ENCODE data around the gene POU2AF3. TPM values are rescaled to one million over a fixed set of nuclear protein-coding genes. Genes with fewer than 3 reads are reported as not detected.

POU2AF3 gene
- total RNA-seq, 1 donor from 2014 or later = not detected

GRCh38 chr11:111327908-111328624 lies 29.7 kb downstream of the POU2AF3 start:
- no peak for DNase-seq (ENCODE audit: low read depth, low spot score)

GRCh38 chr11:111329306-111330204 lies 31.2 kb downstream of the POU2AF3 start:
- DNase-seq (ENCODE audit: low read depth, low spot score) = no peak

- no peak for DNase-seq (ENCODE audit: low read depth, low spot score)
Measured at GRCh38 chr11:111330234-111330893, 32.0 kb downstream of the POU2AF3 start.

- no peak for DNase-seq (ENCODE audit: low read depth, low spot score)
Measured at GRCh38 chr11:111331711-111332479, 33.5 kb downstream of the POU2AF3 start.

- DNase-seq (ENCODE audit: low read depth, low spot score) = no peak
Measured at GRCh38 chr11:111334532-111335502, 36.5 kb downstream of the POU2AF3 start.

GRCh38 chr11:111335549-111335948 lies 37.2 kb downstream of the POU2AF3 start:
- DNase-seq (ENCODE audit: low read depth, low spot score) = no peak

GRCh38 chr11:111336062-111336461 lies 37.7 kb downstream of the POU2AF3 start:
- no peak for DNase-seq (ENCODE audit: low read depth, low spot score)

GRCh38 chr11:111336582-111337256 lies 38.4 kb downstream of the POU2AF3 start:
- DNase-seq (ENCODE audit: low read depth, low spot score) = no peak

- DNase-seq (ENCODE audit: low read depth, low spot score) = no peak
Measured at GRCh38 chr11:111339758-111340388, 41.5 kb downstream of the POU2AF3 start.

GRCh38 chr11:111342329-111342728 lies 44.0 kb downstream of the POU2AF3 start:
- no peak for DNase-seq (ENCODE audit: low read depth, low spot score)

- DNase-seq (ENCODE audit: low read depth, low spot score) = no peak
Measured at GRCh38 chr11:111344032-111344431, 45.7 kb downstream of the POU2AF3 start.

- no peak for DNase-seq (ENCODE audit: low read depth, low spot score)
Measured at GRCh38 chr11:111347002-111347722, 48.8 kb downstream of the POU2AF3 start.

- no peak for DNase-seq (ENCODE audit: low read depth, low spot score)
Measured at GRCh38 chr11:111347723-111348115, 49.4 kb downstream of the POU2AF3 start.

- DNase-seq (ENCODE audit: low read depth, low spot score) = no peak
Measured at GRCh38 chr11:111348147-111348546, 49.8 kb downstream of the POU2AF3 start.

GRCh38 chr11:111349191-111349695 lies 50.9 kb downstream of the POU2AF3 start:
- DNase-seq (ENCODE audit: low read depth, low spot score) = no peak

GRCh38 chr11:111350811-111351210 lies 52.5 kb downstream of the POU2AF3 start:
- no peak for DNase-seq (ENCODE audit: low read depth, low spot score)

GRCh38 chr11:111351374-111352055 lies 53.2 kb downstream of the POU2AF3 start:
- no peak for DNase-seq (ENCODE audit: low read depth, low spot score)
